ENCODE data around the gene CMTM6.

Gene CMTM6

GRCh38 chr3:32495085-32495484, 7.6 kb downstream of the CMTM6 start:
- TF ChIP-seq CTCF (conservative IDR thresholded peaks at IDR 0.05; ENCODE audit: control insufficient read depth, insufficient read depth, low read depth, low read length), result no peak
- no peak for DNase-seq (ENCODE audit: low read depth)

GRCh38 chr3:32493437-32494414, 8.9 kb downstream of the CMTM6 start:
- no peak for TF ChIP-seq CTCF (conservative IDR thresholded peaks at IDR 0.05; ENCODE audit: control insufficient read depth, insufficient read depth, low read depth, low read length)
- no peak for DNase-seq (ENCODE audit: low read depth)
- H3K4me3 ChIP-seq (ENCODE audit: control insufficient read depth, low read depth, low read length), result no peak overlapping the region

More at GRCh38 chr3:32495085-32495484, 7.6 kb downstream of the CMTM6 start:
- no peak overlapping the region for H3K4me3 ChIP-seq (ENCODE audit: control insufficient read depth, low read depth, low read length)

GRCh38 chr3:32492684-32493436, 9.8 kb downstream of the CMTM6 start:
- DNase-seq (ENCODE audit: low read depth), result no peak
- TF ChIP-seq CTCF (conservative IDR thresholded peaks at IDR 0.05; ENCODE audit: control insufficient read depth, insufficient read depth, low read depth, low read length), result no peak
- H3K4me3 ChIP-seq (ENCODE audit: control insufficient read depth, low read depth, low read length), result no peak overlapping the region

GRCh38 chr3:32488474-32489008, 14.1 kb downstream of the CMTM6 start:
- H3K4me3 ChIP-seq (ENCODE audit: control insufficient read depth, low read depth, low read length), result no peak overlapping the region
- no peak for TF ChIP-seq CTCF (conservative IDR thresholded peaks at IDR 0.05; ENCODE audit: control insufficient read depth, insufficient read depth, low read depth, low read length)
- no peak for DNase-seq (ENCODE audit: low read depth)

- TF ChIP-seq CTCF (conservative IDR thresholded peaks at IDR 0.05; ENCODE audit: control insufficient read depth, insufficient read depth, low read depth, low read length), result no peak
- H3K4me3 ChIP-seq (ENCODE audit: control insufficient read depth, low read depth, low read length), result no peak overlapping the region
- DNase-seq (ENCODE audit: low read depth), result no peak
These were observed 14.7 kb downstream of the CMTM6 start for GRCh38 chr3:32487781-32488473.

- no peak for DNase-seq (ENCODE audit: low read depth)
- no peak overlapping the region for H3K4me3 ChIP-seq (ENCODE audit: control insufficient read depth, low read depth, low read length)
- no peak for TF ChIP-seq CTCF (conservative IDR thresholded peaks at IDR 0.05; ENCODE audit: control insufficient read depth, insufficient read depth, low read depth, low read length)
These were observed 18.2 kb downstream of the CMTM6 start for GRCh38 chr3:32484436-32484835.
